Aorta (tissue), 5 donors: ENCODE measurements around the gene TBC1D10B. TPM values are rescaled to one million over a fixed set of nuclear protein-coding genes. Genes with fewer than 3 reads are reported as not detected.

Experiments used
- ATAC-seq: fragments of 200-7000 bp; cut with Tn5 transposase; one replicate; pipeline ENCODE4 v1.9.1; 2022; ENCODE audit warnings: moderate library complexity; ENCODE audit not compliant: low FRiP score
- DNase-seq, 2 donors: peaks; one replicate each; pipeline ENCODE4 v3.0.0-alpha.2; 2020
- H3K27ac ChIP-seq, 2 donors: one replicate each; pipeline ENCODE4 v1.5.1; 2013; ENCODE audit warnings: low read length in 2 of 2, mild to moderate bottlenecking in 2 of 2, moderate library complexity in 2 of 2, control low read depth in 1 of 2, inconsistent platforms in 1 of 2, low read depth in 1 of 2
- H3K27me3 ChIP-seq, 2 donors: one replicate each; pipeline ENCODE4 v1.6.1; 2013; ENCODE audit warnings: control low read depth in 1 of 2, low read length in 1 of 2, mild to moderate bottlenecking in 1 of 2, moderate library complexity in 1 of 2; ENCODE audit not compliant: insufficient read depth in 2 of 2, control insufficient read depth in 1 of 2
- H3K36me3 ChIP-seq, 2 donors: one replicate each; pipeline ENCODE4 v1.6.1; 2013; ENCODE audit warnings: control low read depth in 1 of 2, low read length in 1 of 2, mild to moderate bottlenecking in 1 of 2; ENCODE audit not compliant: insufficient read depth in 2 of 2, control insufficient read depth in 1 of 2
- H3K4me1 ChIP-seq, 2 donors: one replicate each; pipeline ENCODE4 v1.6.1; 2013; ENCODE audit warnings: low read length in 2 of 2, control low read depth in 1 of 2, mild to moderate bottlenecking in 1 of 2, moderate library complexity in 1 of 2; ENCODE audit not compliant: insufficient read depth in 2 of 2, control insufficient read depth in 1 of 2
- H3K4me3 ChIP-seq, 2 donors: one replicate each; pipeline ENCODE4 v1.5.1; 2013; ENCODE audit warnings: low read length in 2 of 2, control low read depth in 1 of 2, mild to moderate bottlenecking in 1 of 2
- H3K9me3 ChIP-seq: one replicate; pipeline ENCODE4 v1.6.1; 2013; ENCODE audit warnings: mild to moderate bottlenecking, low read length; ENCODE audit not compliant: control insufficient read depth
- WGBS, 2 donors: extraction: QIAGEN DNeasy Blood & Tissue Kit; methylation state at CpG; one replicate each; pipeline ENCODE4 v1.1.7; 2013; 5-methylcytosine and 5-hydroxymethylcytosine counted together
- intact Hi-C, 2 donors: fragments of 100-400 bp; cut with DNase I; formaldehyde crosslinking; loops; one replicate each; pipeline versions ENCODE4 v1.14.2 to v1.15.0; 2022
- polyA plus RNA-seq, 2 donors: library from polyadenylated mRNA; stranded (reverse); fragments of 200-250 nt; gene quantifications; one replicate each; pipeline ENCODE4 v1.2.3, GENCODE V29; 2013
- total RNA-seq, 2 donors: library from RNA; stranded (reverse); fragmentation: NEBNext Ultra II Directional; extraction: Animal tissue kit (Norgen Biotek cat#: 25700); gene quantifications; one replicate each; pipeline ENCODE4 v1.2.1, GENCODE V29; 2021
- donor health status: healthy with polysubstance abuse.
- donor health status: Bipolar disorder and iron deficiency.
- donor health status: DM: no; HTN: no; CAD: no.
- donor health status: DM: no; HTN: no; CAD: no.
- donor health status: DM: yes; HTN: yes; CAD: no.

The TBC1D10B gene
- total and polyA plus RNA-seq, 4 donors = 10.3 to 38.0 (median 26.4) TPM

- H3K4me1 ChIP-seq = peaks cover 0 to 4% of the 10 kb centered on the region in 2 donors
- ATAC-seq = no peak
- intact Hi-C loops = loop anchor here in 1 of 2 donors (2.0 to 10.0 kb wide), 2 partner anchors 35 to 285 kb away; partner anchors contain the start of genes FBRS and PRR14
These were observed 297 bp downstream of the TBC1D10B start for GRCh38 chr16:30369938-30370455.

GRCh38 chr16:30369091-30369937 lies 980 bp downstream of the TBC1D10B start:
- ATAC-seq (no peak), DNase-seq (no peak)
- Histone ChIP-seq H3K36me3 (no peaks in the 10 kb centered on the region), H3K27ac (peak overlapping the region in 1 of 2 donors; percentile 20), H3K4me1 (peaks cover 0 to 4% of the 10 kb centered on the region in 2 donors), H3K9me3 (no peaks in the 10 kb centered on the region), H3K27me3 (no peaks in the 10 kb centered on the region), H3K4me3 (peak overlapping the region; percentile 92)
- intact Hi-C loops = no loop called here
- 0 to 1% methylated on average over 45 of the region's 45 CpGs for WGBS, 2 donors

More at GRCh38 chr16:30369938-30370455, 297 bp downstream of the TBC1D10B start:
- Histone ChIP-seq H3K4me3 (peak overlapping the region; percentile 92), H3K27me3 (no peaks in the 10 kb centered on the region), H3K27ac (peak overlapping the region in 1 of 2 donors; percentile 20), H3K9me3 (no peaks in the 10 kb centered on the region), H3K36me3 (no peaks in the 10 kb centered on the region)
- no peak for DNase-seq
- 0 to 1% methylated on average over 28 to 76 of the region's 76 CpGs for WGBS, 2 donors

GRCh38 chr16:30368792-30369090 lies 1.6 kb downstream of the TBC1D10B start:
- DNase-seq = no peak
- 5 to 8% methylated on average over 4 of the region's 4 CpGs for WGBS, 2 donors
- intact Hi-C loops = no loop called here

GRCh38 chr16:30368122-30368791 lies 2.0 kb downstream of the TBC1D10B start:
- DNase-seq (peak in 1 of 2 donors; percentile 67), ATAC-seq (no peak)
- Histone ChIP-seq H3K27me3 (no peaks in the 10 kb centered on the region), H3K4me1 (peaks cover 0 to 4% of the 10 kb centered on the region in 2 donors), H3K36me3 (no peaks in the 10 kb centered on the region), H3K27ac (no peak overlapping the region), H3K9me3 (no peaks in the 10 kb centered on the region), H3K4me3 (peak overlapping the region in 1 of 2 donors; percentile 92)
- intact Hi-C loops = no loop called here
- 1 to 3% methylated on average over 8 of the region's 8 CpGs for WGBS, 2 donors

More at GRCh38 chr16:30368792-30369090, 1.6 kb downstream of the TBC1D10B start:
- Histone ChIP-seq H3K9me3 (no peaks in the 10 kb centered on the region), H3K36me3 (no peaks in the 10 kb centered on the region), H3K27ac (no peak overlapping the region), H3K4me1 (peaks cover 0 to 4% of the 10 kb centered on the region in 2 donors), H3K4me3 (peak overlapping the region; percentile 92), H3K27me3 (no peaks in the 10 kb centered on the region)
- ATAC-seq = no peak

- ATAC-seq = no peak
- WGBS, 2 donors = 59 to 60% methylated on average over 10 of the region's 10 CpGs
- Histone ChIP-seq H3K4me1 (peaks cover 0 to 4% of the 10 kb centered on the region in 2 donors), H3K27ac (peak overlapping the region in 1 of 2 donors; percentile 9), H3K4me3 (peak overlapping the region in 1 of 2 donors; percentile 92), H3K36me3 (no peaks in the 10 kb centered on the region), H3K9me3 (no peaks in the 10 kb centered on the region), H3K27me3 (no peaks in the 10 kb centered on the region)
- DNase-seq = no peak
- intact Hi-C loops = no loop called here
These were observed 2.8 kb downstream of the TBC1D10B start for GRCh38 chr16:30367349-30368009.

GRCh38 chr16:30366511-30366910 lies 3.8 kb downstream of the TBC1D10B start:
- intact Hi-C loops = no loop called here
- DNase-seq (no peak), ATAC-seq (no peak)
- H3K9me3 ChIP-seq = no peaks in the 10 kb centered on the region
- no peaks in the 10 kb centered on the region for H3K27me3 ChIP-seq
- peaks cover 0 to 4% of the 10 kb centered on the region in 2 donors for H3K4me1 ChIP-seq
- 84% methylated on average over 4 of the region's 4 CpGs for WGBS, 2 donors
- no peaks in the 10 kb centered on the region for H3K36me3 ChIP-seq
- no peak overlapping the region for H3K27ac ChIP-seq
- no peak overlapping the region for H3K4me3 ChIP-seq

- H3K36me3 ChIP-seq = no peaks in the 10 kb centered on the region
- WGBS, 2 donors = 75% methylated on average over 10 of the region's 10 CpGs
- DNase-seq = no peak
- H3K4me1 ChIP-seq = peaks cover 0 to 4% of the 10 kb centered on the region in 2 donors
- no peak for ATAC-seq
- intact Hi-C loops = no loop called here
- no peak overlapping the region for H3K4me3 ChIP-seq
- H3K27me3 ChIP-seq = no peaks in the 10 kb centered on the region
- no peaks in the 10 kb centered on the region for H3K9me3 ChIP-seq
- H3K27ac ChIP-seq = no peak overlapping the region
These were observed 5.1 kb downstream of the TBC1D10B start for GRCh38 chr16:30365200-30365599.

GRCh38 chr16:30361180-30361579 lies 9.1 kb downstream of the TBC1D10B start:
- no peak for DNase-seq
- no peaks in the 10 kb centered on the region for H3K4me1 ChIP-seq
- H3K9me3 ChIP-seq = no peaks in the 10 kb centered on the region
- H3K27ac ChIP-seq = no peak overlapping the region
- intact Hi-C loops = no loop called here
- no peak overlapping the region for H3K4me3 ChIP-seq
- ATAC-seq = no peak
- 89 to 90% methylated on average over 7 of the region's 7 CpGs for WGBS, 2 donors
- H3K27me3 ChIP-seq = no peaks in the 10 kb centered on the region
- H3K36me3 ChIP-seq = peaks cover 0 to 4% of the 10 kb centered on the region in 2 donors
